ENCODE measurements around the gene LAGE3.

GRCh38 chrX:154489182-154489581 is 10.1 kb upstream of the LAGE3 start:
- TF ChIP-seq CTCF (IDR thresholded peaks at IDR 0.05; ENCODE audit: low read length) (no peak), EZH2 (IDR thresholded peaks at IDR 0.05; ENCODE audit: borderline replicate concordance, low read length) (no peak)
